Measurements from ENCODE around the gene LATS2.
"Not testable (repeated sequence)": the region's sequence is repeated elsewhere in the genome, so short reads cannot be mapped to it uniquely, and the experiment has no call there.

Gene LATS2

DNA sequence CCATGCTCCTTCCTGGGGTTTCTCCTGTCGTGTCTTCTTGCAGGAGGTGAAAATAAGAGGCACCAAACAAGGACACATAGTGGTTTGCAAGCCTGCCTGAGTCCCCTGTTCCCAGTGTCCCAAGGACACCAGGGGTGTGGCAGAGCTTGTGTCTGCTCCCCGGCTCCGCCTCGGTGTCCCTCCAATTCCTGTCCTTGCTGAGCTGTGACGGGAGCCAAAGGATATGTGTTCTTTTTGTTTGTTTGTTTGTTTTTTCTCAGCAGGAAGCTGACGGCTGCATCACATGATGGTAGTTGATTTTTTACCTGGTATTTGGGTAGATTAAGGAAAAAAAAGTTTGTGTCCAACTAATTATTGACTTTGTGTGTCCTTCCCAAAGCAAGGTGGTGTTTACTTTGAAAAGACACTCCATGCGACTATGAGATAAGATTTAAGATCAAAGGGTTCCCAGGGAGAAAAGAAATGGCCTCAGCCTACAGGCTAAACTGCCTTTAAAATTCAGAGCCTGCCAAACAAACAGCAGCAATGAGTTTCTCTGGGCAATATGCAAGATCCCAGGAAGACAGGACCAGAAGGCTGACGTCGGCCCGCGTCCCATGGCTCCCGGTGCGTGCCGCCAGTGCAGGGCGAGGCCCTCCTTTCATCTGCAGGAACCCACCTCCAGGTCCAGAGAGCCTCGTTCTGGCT is 108.0 kb downstream of the LATS2 start:
- DNase-seq = no peak

DNA sequence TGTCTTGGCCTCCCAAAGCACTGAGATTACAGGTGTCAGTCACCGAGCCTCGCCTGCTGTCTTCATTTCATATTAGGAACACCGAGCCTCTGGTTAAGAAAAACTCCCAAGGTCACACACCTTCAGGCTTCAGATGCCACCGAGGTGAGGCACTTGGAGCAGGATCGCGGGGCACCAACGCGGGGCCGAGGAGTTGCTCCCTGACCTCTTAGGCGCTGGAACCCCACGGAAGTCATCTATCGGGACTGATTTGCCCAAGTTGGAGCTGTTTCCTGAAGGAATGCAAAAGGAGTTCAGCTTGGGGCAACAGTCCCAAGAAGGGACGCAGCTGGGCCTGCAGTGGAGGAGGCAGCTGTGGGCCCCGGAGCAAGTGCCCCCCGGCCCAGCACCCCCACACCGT is 108.5 kb downstream of the LATS2 start:
- DNase-seq = no peak

DNA sequence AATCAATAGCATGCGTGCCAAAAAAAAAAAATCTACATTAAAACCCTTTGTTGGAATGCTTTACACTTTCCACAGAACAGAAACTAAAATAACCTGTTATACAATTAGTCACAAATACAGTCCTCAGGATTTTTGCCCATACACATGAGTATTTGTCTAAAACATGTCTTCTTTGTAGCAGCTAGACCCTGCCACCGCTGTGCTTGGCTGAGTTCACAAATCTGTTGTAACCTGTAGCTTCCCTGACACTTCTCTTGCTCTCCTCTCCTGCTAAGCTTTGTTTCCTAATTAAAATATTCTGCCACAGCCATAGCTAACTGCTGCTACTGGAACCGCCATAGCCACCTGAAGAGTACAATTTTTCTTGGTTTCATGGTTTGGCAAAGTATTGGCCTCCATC is 113.4 kb downstream of the LATS2 start:
- not testable (repeated sequence) for DNase-seq

DNA sequence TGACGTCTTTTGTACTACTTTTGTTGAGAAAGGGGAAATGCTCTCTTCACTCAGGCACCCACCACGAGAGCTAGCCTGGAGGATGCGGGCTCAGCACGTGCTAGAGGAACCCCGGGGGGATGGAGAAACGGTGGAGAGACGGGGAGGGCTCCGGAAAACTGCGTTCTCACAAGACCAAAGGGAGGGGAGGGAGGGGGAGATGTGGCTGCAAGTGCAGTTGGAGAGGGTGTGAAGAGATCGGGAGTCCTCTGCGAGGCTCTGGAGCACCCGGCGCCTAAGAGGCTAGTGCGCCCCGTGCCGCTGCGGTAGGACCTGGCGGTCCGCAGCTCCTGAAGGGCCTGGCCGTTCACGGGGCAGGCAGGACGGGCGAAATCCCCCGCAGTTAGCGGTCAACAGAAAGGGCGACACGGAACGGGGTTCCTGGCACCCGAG is 115.4 kb downstream of the LATS2 start:
- DNase-seq = peak; percentile 7 to 87

DNA sequence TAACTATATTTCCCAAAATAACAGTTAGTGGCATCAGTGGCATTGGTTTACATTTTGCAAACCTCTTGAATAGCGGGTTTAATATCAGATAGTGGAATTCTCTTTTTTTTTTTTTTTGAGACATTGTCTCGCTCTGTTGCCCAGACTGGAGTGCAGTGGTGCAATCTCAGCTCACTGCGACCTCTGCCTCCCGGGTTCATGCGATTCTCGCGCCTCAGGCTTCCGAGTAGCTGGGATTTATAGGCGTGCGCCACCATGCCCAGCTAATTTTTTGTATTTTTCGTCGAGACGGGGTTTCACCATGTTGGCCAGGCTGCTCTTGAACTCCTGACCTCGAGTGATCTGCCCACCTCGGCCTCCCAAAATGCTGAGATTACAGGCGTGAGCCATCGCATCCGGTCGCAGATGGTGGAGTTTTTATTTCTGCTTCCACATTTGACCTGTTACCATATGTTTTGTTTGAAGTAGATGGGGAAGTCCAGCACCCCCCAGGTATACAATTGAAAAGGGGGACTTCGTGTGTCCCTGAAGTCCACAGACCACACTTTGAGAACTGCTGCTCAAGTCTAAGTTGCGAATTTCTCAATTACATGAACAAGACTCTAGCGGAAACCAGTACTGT is 118.3 kb downstream of the LATS2 start:
- peak in 1 of 2 donors; percentile 58 for DNase-seq

DNA sequence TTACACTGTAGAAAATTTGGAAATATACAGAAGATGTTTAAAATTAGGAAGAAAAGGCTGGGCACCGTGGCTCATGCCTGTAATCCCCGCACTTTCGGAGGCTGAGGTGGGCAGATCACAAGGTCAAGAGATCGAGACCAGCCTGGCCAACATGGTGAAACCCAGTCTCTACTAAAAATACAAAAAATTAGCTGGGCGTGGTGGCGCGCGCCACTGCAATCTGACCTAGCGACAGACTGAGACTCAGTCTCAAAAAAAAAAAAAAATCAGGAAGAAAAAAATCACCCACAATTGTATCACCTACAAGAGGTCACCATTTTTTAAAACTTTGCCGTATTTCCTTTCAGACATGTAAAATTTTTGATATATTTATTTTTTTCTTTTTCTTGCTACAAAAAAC is 120.9 kb downstream of the LATS2 start:
- not testable (repeated sequence) for DNase-seq

DNA sequence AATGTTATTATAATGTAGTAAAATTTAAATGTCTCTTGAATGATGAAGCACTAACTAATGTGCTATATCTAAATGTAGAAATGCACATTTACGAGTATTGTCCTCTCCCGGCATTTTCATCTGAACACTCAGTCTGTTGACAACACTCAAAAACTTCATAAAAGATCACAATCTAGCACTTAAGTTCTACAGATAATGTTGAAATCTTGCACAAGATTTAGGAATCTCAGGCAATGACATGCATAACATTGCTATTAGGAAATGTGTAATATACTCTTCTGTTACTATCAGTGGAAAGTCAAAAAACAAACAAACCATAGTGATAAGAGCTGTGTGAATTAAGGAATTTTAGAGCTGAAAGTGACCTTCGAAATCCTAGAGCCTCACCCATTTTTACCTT is 121.3 kb downstream of the LATS2 start:
- no peak for DNase-seq

DNA sequence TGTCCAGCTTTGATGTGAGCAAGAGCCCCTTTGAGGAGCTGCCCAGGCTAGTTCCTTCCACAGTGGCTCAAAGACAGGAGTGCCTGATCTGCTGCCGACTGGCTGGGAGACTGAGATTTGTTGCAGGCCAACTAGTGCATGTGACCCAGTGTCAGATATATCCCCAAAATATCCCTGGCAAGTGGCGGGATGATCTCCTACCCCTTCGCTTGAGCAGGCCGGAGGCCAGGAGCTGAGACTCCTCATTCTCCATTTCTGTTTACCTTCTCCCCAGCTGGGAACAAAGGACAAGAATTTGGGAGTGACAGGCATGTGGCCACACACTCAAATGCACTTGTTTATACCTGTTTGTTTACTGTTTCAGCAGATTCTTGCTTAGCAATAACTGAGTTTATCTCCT is 121.7 kb downstream of the LATS2 start:
- DNase-seq = no peak

DNA sequence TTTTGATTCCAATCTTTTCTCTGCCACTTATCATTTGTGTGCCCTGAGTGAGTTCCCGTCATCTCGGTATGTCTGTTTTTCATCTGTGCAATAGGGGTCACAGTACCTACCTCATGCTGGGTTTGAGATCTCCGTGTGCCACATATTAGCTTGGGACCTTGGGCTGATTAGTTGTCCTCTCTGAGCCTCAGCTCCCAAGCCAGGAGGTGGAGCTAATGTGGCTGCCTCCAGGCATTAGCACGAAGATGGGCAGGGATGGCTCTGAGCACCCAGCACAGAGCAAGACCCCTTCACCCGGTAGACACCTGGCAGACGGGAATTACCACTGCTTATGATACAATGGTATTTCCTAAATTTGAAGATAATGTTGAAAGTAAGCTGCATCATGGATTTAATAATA is 123.1 kb downstream of the LATS2 start:
- DNase-seq = no peak

DNA sequence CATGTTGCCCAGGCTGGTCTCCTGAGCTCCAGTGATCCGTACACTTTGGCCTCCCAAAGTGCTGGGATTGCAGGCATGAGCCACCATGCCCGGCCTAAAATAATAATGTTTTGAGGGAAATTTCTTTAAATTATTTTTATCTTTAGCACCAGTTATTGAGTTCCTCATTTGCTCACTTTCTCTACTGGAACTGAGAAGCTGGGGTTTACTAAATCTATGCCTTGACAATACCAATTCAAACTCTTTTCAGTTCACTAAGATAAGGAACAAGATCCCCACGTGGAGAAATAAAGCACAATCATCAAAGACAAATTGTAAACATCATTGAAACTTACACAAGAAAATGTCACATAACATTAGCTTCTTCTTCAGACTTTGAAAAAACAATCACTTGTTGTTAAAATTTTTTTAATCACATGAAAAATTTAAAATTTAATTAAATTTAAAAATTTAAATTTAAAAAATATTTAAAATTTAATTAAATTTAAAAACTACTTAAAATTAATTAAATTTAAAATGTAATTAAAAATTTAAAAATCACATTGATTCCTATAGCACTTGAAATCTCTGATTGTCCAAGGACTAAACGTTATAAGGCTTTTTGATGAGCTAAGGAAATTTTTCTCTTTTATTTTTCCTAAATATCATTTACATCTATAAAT is 133.7 kb downstream of the LATS2 start:
- no peak for DNase-seq

DNA sequence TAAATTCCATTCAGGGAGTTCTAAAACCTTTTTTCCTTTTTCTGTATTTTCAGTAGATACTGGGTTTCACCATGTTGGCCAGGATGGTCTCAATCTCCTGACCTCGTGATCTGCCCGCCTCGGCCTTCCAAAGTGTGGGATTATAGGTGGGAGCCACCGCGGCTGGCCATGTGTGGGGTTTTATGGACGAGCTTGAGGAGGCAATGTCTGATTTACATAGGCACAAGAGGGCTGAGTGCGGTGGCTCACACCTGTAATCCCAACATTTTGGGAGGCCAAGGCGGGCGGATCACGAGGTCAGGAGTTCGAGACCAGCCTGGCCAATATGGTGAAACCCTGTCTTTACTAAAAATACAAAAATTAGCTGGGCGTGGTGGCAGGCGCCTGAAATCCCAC is 136.0 kb downstream of the LATS2 start:
- not testable (repeated sequence) for DNase-seq

DNA sequence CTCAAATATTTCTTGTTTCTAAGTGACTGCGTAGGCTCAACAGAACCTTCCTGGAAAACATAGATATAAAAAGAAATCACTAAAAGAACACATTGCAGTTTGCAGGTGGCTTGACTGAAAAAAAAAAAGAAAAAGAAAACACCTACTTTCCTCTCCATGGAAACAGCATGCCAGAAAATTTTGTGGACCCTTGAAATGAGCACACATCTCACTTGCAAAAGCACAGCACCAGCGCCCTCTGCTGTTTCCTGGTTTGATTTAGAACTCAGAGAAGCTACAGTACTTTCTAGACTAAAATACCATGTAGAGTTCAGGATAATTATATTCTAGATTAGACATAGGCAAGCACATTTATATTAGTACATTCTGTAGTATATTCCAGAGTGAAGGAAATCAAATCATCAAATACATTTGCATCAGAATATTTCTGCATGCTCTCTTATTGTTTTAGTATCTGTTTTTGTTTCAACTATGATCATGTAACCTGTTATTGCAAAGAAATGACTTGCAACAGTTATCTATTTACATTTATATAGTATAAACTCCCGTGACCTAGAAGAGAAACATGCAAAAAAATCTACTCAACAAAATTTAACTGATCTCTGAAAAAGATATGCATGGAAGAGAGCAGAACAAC is 136.5 kb downstream of the LATS2 start:
- DNase-seq = peak in 1 of 2 donors; percentile 64

DNA sequence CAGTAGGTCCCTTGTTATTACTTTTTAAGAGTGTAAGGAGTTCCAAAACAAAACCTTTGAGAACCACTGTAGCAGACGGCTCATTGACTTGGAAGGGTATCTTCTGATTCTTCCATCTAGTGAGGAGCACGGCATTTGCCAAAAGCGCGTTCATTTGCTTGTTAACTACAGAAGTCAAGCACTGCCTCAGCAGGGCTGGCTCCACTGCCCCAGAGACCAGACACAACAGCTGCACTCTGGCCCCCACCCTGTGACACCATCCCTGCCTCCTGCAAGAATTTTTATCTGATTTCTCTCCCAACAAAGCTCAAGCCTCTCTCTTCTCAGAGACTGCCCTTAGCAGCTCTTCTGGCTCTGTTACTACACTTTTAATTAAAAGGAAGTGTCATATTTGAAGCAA is 138.1 kb downstream of the LATS2 start:
- DNase-seq = no peak

Data from bone marrow (tissue), 2 donors.